H1 (cell line): ENCODE measurements around the gene PLEKHG1.

Source experiments
- ATF3 ChIP-seq: IDR thresholded peaks from 2 replicates; pipeline ENCODE4 v1.6.1; 2011; ENCODE audit warnings: low read depth, mild to moderate bottlenecking, low read length; ENCODE audit not compliant: insufficient read depth
- BCL11A ChIP-seq, 2 experiments: IDR thresholded peaks; one replicate each; pipeline ENCODE4 v1.6.1; 2011; ENCODE audit warnings: low read depth in 2 of 2, low read length in 2 of 2, mild to moderate bottlenecking in 2 of 2
- CTCF ChIP-seq, 3 experiments: IDR thresholded peaks; 1 replicate in 2 of 3; 2 replicates in 1 of 3; pipeline versions ENCODE4 v1.5.1 to v1.6.1; 2011; ENCODE audit warnings: low read length in 3 of 3, mild to moderate bottlenecking in 3 of 3, inconsistent platforms in 2 of 3, low read depth in 1 of 3, moderate library complexity in 1 of 3; ENCODE audit not compliant: insufficient read depth in 1 of 3; ENCODE audit errors: control extremely low read depth in 1 of 3
- EZH2 ChIP-seq: fragments of 200-600 bp; sonication (generic); IDR thresholded peaks from 2 replicates; pipeline ENCODE4 v1.7.1; 2012; ENCODE audit warnings: low read depth, mild to moderate bottlenecking, moderate library complexity, low read length, inconsistent platforms; ENCODE audit not compliant: severe bottlenecking
- HDAC2 ChIP-seq, 2 experiments: fragments of 300-600 bp in 1 of 2; sonication (generic) in 1 of 2; IDR thresholded peaks; 2 replicates each; pipeline ENCODE4 v1.6.1; 2011 to 2012; ENCODE audit warnings: low read depth in 2 of 2, low read length in 2 of 2, mild to moderate bottlenecking in 2 of 2, moderate library complexity in 2 of 2, borderline replicate concordance in 1 of 2, inconsistent platforms in 1 of 2
- MAFK ChIP-seq: IDR thresholded peaks from 2 replicates; pipeline ENCODE4 v1.6.1; 2012; ENCODE audit warnings: low read depth, mild to moderate bottlenecking, improper control_type of control experiment, low read length
- POLR2A ChIP-seq, 2 experiments: IDR thresholded peaks; 1 replicate in 1 of 2; 2 replicates in 1 of 2; pipeline ENCODE4 v1.6.1; 2011; ENCODE audit warnings: low read depth in 2 of 2, low read length in 2 of 2, mild to moderate bottlenecking in 2 of 2; ENCODE audit errors: control extremely low read depth in 1 of 2
- RBBP5 ChIP-seq: IDR thresholded peaks from 2 replicates; pipeline ENCODE4 v1.7.1; 2012; ENCODE audit warnings: low read depth, mild to moderate bottlenecking, inconsistent platforms, low read length, moderate library complexity, borderline replicate concordance
- SIN3A ChIP-seq, 2 experiments: IDR thresholded peaks in 1 of 2; conservative IDR thresholded peaks in 1 of 2; 2 replicates each; pipeline ENCODE4 v1.6.1; 2011 to 2012; ENCODE audit warnings: low read length in 2 of 2, improper control_type of control experiment in 1 of 2, low read depth in 1 of 2, mild to moderate bottlenecking in 1 of 2
- SP2 ChIP-seq: IDR thresholded peaks from 2 replicates; pipeline ENCODE4 v1.6.1; 2012; ENCODE audit warnings: mild to moderate bottlenecking, low read length, inconsistent platforms
- TAF1 ChIP-seq: IDR thresholded peaks from 2 replicates; pipeline ENCODE4 v1.6.1; 2011; ENCODE audit warnings: mild to moderate bottlenecking, low read depth, low read length
- TCF12 ChIP-seq: IDR thresholded peaks from 2 replicates; pipeline ENCODE4 v1.6.1; 2011; ENCODE audit warnings: low read depth, mild to moderate bottlenecking, low read length
- TEAD4 ChIP-seq: IDR thresholded peaks from 2 replicates; pipeline ENCODE4 v1.6.1; 2012; ENCODE audit warnings: low read depth, low read length, inconsistent platforms, mixed read lengths
- YY1 ChIP-seq: IDR thresholded peaks from 2 replicates; pipeline ENCODE4 v1.6.1; 2011; ENCODE audit warnings: low read depth, mild to moderate bottlenecking, low read length

- no peak for TF ChIP-seq BCL11A (IDR thresholded peaks at IDR 0.05; ENCODE audit: low read depth in 2 of 2, low read length in 2 of 2)
- no peak for TF ChIP-seq TAF1
- no peak for TF ChIP-seq TEAD4
- no peak for TF ChIP-seq SIN3A (conservative IDR thresholded peaks at IDR 0.05 in 1 of 2, IDR thresholded peaks at IDR 0.05 in 1 of 2; ENCODE audit: low read depth in 1 of 2, low read length in 2 of 2)
- no peak for TF ChIP-seq POLR2A (IDR thresholded peaks at IDR 0.05; ENCODE audit: control extremely low read depth in 1 of 2, low read depth in 2 of 2, low read length in 2 of 2)
- TF ChIP-seq CTCF (IDR thresholded peaks at IDR 0.05; ENCODE audit: control extremely low read depth in 1 of 3, insufficient read depth in 1 of 3, low read depth in 1 of 3, low read length in 3 of 3) = no peak
- TF ChIP-seq HDAC2 (IDR thresholded peaks at IDR 0.05; ENCODE audit: borderline replicate concordance in 1 of 2, low read depth in 2 of 2, low read length in 2 of 2) = no peak
- no peak for TF ChIP-seq RBBP5
- TF ChIP-seq SP2 = no peak
- TF ChIP-seq YY1 = no peak
- no peak for TF ChIP-seq TCF12
- TF ChIP-seq ATF3 = no peak
- TF ChIP-seq EZH2 = no peak
- no peak for TF ChIP-seq MAFK
These were observed 23.5 kb downstream of the PLEKHG1 start for GRCh38 chr6:150622941-150623874.
